DMS153 treated with DMSO at 0.1 percent for 48 hours (cell line): ENCODE measurements around the gene PYROXD2.

Experiments
- DNase-seq: peaks from one replicate; lab custom pipeline; 2025; ENCODE audit not compliant: unreplicated experiment; lab: John Stamatoyannopoulos, UW

Gene PYROXD2

DNA sequence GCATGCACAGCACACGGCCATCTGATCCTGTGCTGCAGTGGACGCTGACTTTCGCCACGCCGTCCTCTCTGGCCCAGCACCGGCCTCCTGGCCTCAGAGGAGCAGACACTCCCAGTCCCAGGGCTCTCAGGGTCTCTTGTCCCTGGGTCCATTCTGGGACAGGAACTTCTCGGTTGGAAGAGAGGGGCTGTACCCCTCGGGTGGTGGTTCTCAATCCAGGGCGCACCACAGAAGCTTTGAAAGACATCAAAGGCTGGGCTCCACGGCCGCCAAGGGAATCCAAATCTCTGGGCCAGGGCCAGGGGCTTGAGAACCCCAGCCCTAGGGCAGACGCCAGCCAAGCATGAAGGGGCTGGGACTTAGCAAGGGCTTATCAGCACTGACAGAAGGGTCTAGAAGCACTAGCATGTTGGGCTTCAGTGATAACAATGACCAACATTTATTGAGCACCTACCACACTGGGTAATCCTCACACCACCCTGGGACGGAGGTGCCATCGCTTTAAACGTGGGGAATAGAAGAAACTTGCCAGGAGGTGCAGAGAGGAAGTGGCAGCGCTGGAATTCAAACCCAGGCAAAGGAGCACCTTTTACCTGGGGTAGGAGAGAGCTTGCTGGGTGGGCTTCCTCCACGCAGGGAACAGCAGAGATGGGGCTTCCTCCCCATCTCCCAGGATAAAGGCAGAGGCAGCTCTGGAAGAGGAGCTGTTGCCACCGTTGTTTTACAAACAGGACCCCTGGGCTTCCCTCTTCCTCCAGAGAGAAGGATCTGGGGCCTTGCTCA lies 1.8 kb upstream of the PYROXD2 start:
- no peak for DNase-seq

- no peak for DNase-seq
Observed at GRCh38 chr10:98415731-98416119, 743 bp upstream of the PYROXD2 start.

DNA sequence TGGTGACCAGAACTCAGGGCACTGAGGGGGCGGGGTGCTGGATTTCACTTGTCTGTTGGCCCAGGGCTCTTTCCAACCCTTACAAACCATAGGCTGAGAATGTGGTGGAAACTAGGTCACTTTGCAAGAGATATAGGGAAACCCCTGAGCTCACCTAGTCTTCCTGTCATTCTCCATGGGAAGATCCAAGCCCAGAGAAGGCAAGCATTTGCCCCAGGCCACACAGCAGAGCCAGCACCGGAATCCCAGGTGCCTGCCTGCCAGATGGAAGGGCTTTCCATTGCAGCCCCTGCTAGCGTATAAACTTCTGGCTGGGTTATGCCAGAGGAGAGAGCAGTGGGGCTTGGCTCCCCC lies 427 bp downstream of the PYROXD2 start:
- no peak for DNase-seq

DNA sequence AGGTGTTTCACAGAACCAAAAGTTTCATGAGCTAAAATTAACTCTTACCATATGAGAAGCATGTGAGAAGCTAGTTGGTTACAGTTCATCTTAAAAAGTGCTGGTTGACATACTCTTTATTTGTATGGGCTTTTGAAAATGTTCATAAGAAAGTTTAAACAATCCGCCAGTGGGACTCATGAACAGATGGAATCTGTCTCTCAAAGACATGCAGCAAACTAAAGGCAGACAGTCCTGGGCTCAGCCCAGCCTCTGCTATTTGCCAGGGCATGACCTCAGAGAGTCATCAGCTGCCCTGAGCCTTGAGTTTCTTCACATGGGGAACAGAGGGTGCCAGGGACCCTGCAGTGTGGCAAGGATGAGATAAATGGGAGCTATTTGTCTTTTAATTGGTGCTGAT lies 3.2 kb downstream of the PYROXD2 start:
- no peak for DNase-seq

DNA sequence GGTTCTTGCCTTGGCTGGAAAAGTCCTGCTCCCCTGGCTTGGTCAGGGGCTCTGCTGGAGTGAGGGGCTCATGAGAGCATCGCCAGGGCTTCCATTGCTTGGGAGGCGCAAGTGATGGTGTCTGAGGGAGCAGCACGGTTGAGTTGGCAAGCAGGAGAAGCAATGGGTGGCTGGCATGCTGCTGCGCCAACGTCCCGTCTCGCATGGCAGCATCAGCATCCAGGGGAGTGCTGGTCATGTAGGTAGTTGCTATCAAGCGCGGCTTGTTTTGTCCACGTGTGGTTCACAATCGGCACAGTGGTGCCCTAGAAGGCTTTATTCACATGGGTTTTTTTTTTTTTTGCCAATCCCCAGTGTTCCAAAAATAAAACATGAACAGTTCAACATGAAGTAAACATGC lies 3.8 kb downstream of the PYROXD2 start:
- no peak for DNase-seq

GRCh38 chr10:98410759-98411158 lies 4.2 kb downstream of the PYROXD2 start:
- DNase-seq: no peak

DNA sequence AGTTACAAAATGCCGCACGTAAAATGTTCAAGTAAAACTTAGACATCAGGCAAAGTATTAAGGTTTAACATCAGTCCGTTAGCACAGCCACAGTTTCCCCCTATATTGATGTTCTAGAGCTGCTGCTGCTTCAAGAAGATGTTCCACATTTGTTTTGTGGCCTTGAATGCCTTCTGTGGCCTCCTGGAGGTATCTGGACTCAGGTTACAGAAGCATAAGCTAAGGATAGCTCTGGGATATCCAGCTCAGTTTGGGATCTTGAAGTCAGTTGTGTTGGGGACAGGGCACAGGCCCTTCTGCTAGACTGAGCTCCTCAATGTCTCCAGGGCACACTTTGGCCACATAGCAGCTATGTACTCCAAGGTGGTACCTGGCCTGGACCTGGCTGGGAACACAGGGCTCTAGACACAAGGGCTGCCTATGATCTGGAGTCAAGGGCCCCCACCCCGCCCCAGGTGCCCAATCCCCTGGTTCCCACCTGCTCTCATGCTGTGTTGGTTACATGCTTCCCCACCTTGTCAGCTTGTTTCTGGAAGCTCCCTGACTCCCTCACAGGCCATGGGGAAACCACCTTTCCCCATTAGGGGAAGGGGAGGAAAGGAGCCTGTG lies 4.7 kb downstream of the PYROXD2 start:
- DNase-seq: no peak

- DNase-seq: no peak
Observed at GRCh38 chr10:98408799-98409198, 6.2 kb downstream of the PYROXD2 start.

- DNase-seq: no peak
Observed at GRCh38 chr10:98407744-98408241, 7.2 kb downstream of the PYROXD2 start.

- DNase-seq: no peak
Observed at GRCh38 chr10:98407017-98407743, 7.8 kb downstream of the PYROXD2 start.

- no peak for DNase-seq
Observed at GRCh38 chr10:98405422-98405821, 9.6 kb downstream of the PYROXD2 start.

GRCh38 chr10:98404571-98405359 lies 10.2 kb downstream of the PYROXD2 start:
- DNase-seq: no peak

GRCh38 chr10:98403812-98404504 lies 11.0 kb downstream of the PYROXD2 start:
- DNase-seq: no peak

DNA sequence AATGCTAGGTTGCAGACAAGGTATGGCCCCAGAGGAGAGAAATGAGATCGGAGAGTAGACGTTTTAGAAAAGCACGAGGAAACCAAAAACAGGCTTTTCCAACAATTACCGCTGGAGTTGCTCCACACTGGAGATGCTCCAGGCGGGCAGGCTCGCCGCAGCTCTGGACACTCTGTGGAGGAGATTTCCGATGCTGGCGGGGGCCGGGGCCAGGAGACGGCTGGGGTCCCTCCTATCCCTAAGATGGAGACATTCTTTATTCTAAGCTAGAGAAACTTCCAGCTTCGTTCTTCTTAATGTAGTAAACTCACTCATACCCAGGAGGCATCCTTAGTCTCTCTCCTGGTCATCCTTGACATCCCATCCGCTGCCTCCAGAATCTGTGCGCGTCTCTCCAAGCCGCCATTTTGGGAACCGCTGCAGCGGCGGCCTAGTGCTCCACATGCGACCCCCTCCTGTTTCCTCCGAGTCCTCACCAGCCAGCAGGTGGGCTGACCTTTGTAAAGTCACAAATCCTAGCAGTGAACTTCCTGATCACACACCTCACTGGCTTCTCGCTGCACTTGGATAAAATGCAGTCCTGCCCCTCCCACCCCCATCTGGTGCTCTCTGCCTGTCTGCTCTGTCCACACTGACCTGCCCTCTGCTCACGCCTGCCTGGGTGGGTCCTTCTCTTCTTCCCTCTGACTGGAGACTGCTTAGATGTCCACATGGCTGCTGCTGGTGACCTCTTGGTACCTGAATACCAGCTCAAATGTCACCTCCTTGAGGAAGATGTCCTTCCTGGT lies 11.9 kb downstream of the PYROXD2 start:
- no peak for DNase-seq

- DNase-seq: no peak
Observed at GRCh38 chr10:98402478-98402877, 12.5 kb downstream of the PYROXD2 start.

DNA sequence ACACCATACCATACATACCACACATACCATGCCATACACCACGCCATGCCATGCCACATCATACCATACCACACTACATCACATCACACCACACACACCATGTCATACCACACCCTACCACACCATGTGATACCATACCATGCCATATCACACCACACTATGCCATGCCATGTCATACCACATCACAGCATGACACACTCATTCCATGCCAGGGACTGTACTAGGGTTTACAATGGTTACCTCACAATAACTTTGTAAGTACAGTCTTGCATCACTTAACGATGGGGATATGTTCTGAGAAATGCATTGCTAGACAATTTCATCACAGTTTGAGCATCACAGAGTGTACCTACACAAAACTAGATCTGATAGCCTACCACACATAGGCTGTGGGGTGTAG lies 14.5 kb downstream of the PYROXD2 start:
- DNase-seq: no peak

DNA sequence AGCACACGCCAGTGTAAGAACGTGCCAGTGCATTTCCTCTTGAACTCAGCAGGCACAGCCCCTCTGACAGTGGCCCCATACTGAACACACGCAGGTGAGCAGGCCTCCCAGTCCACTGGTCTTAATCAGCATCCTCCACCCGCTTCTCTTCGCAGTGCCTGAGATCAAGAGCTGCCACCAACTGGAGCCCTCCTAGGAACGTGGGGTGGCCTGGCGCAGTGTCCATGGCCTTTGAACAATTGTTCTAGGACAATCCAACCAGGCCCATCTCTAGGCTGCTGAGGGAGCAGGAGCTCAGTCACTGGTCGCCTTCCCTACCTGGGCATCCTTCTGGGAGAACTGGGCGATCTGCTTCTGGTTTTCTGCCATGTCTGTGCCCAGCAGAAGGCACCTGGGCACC lies 15.2 kb downstream of the PYROXD2 start:
- DNase-seq: no peak

DNA sequence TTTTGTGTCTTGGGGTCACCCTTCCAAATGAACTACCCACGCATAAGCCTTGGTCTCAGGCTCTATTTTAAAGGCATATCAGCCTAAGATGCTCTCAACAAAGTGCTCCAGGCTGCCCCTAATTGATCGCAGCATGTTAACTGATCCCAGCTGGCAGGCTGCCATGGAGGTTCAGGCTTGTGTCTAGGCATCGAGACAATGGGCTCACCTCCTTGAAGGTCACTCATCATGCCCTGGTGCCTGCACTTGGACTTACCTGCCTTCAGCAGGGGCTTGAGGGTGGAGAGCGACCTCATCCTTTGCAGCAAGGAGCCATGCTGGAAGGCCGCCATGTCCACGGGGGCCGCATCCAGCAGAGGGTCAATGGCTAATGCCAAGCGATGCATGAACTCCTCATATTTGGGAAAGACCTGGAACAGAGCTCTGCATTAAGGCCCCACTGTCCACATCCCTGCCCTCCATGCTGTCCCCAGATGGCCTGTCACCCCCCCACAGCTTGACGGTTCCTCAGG lies 17.8 kb downstream of the PYROXD2 start:
- DNase-seq: no peak
